Omental fat pad (tissue), 4 donors: ENCODE data around the gene DNASE1L2. TPM values are rescaled to one million over a fixed set of nuclear protein-coding genes. Genes with fewer than 3 reads are reported as not detected.

Experiments
- ATAC-seq: fragments of 150-250 bp; one replicate; pipeline ENCODE4 v1.9.1; 2016; ENCODE audit warnings: mild to moderate bottlenecking, moderate library complexity; ENCODE audit not compliant: low FRiP score
- DNase-seq: peaks from one replicate; pipeline ENCODE4 v3.0.0-alpha.2; 2019; ENCODE audit warnings: low spot score
- total RNA-seq, 4 donors: library from RNA; depleted of rRNA; stranded (reverse); fragments of >200 nt; gene quantifications; one replicate each; pipeline ENCODE4 v1.1.0, GENCODE V29; 2016
- TF ChIP-seq, protein P1 (sequence below), 3 donors: fragments of 450-650 bp; IDR thresholded peaks; one replicate each; pipeline ENCODE4 v1.5.1; 2016 to 2017; ENCODE audit warnings: antibody characterized with exemption in 3 of 3, mild to moderate bottlenecking in 3 of 3, moderate library complexity in 2 of 3

DNASE1L2 gene
- total RNA-seq, 4 donors from 2014 or later = 0.63 to 0.93 (median 0.84) TPM; not detected in 1

DNA sequence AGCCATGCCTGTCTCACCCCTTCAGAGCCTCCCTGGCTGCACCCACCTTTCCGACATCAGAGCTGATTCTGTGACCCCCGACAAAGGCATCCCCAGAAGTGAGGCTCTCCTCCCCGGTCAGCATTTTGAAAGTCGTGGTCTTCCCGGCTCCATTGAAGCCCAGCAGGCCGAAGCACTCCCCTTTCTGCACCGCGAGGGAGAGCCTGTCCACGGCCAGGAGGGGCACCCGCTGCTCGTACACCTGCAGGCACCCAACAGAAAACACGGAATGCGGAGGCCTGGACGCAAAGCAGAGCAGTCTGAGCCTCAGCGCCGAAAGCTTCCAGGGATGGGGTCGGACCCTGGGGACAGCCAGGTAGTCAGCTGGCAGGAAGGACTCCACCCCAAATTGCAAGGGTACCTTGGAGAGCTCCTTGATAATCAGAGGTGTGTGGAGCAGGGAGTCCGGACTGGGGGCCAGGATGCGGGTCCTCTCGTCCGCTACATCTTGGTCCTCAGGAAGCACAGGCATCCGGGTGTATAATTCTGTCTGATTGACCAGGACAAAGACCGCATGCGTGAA lies 44.8 kb downstream of the DNASE1L2 start:
- ATAC-seq (no peak), DNase-seq (no peak)
- TF ChIP-seq, protein P1, sequence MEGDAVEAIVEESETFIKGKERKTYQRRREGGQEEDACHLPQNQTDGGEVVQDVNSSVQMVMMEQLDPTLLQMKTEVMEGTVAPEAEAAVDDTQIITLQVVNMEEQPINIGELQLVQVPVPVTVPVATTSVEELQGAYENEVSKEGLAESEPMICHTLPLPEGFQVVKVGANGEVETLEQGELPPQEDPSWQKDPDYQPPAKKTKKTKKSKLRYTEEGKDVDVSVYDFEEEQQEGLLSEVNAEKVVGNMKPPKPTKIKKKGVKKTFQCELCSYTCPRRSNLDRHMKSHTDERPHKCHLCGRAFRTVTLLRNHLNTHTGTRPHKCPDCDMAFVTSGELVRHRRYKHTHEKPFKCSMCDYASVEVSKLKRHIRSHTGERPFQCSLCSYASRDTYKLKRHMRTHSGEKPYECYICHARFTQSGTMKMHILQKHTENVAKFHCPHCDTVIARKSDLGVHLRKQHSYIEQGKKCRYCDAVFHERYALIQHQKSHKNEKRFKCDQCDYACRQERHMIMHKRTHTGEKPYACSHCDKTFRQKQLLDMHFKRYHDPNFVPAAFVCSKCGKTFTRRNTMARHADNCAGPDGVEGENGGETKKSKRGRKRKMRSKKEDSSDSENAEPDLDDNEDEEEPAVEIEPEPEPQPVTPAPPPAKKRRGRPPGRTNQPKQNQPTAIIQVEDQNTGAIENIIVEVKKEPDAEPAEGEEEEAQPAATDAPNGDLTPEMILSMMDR (IDR thresholded peaks at IDR 0.05) = no peak

DNA sequence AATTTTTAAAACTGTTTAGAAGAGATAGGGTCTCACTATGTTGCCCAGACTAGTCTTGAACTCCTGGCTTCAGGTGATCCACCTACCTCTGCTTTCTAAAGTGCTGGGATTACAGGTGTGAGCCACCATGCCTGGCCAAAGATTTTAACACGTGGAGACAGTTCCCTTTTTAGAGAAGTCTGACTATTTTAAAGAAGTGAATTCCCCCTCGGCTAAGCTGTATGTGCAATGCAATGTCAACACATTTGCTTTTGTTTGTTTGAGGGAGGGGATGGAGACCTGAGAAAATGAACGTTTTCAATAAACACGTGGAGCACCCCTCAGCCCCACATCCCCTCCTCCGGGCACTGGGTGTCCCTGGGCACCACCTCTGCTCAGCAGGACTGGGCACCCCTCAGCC lies 46.0 kb downstream of the DNASE1L2 start:
- DNase-seq (no peak), ATAC-seq (no peak)
- TF ChIP-seq, protein P1 (IDR thresholded peaks at IDR 0.05) = no peak

DNA sequence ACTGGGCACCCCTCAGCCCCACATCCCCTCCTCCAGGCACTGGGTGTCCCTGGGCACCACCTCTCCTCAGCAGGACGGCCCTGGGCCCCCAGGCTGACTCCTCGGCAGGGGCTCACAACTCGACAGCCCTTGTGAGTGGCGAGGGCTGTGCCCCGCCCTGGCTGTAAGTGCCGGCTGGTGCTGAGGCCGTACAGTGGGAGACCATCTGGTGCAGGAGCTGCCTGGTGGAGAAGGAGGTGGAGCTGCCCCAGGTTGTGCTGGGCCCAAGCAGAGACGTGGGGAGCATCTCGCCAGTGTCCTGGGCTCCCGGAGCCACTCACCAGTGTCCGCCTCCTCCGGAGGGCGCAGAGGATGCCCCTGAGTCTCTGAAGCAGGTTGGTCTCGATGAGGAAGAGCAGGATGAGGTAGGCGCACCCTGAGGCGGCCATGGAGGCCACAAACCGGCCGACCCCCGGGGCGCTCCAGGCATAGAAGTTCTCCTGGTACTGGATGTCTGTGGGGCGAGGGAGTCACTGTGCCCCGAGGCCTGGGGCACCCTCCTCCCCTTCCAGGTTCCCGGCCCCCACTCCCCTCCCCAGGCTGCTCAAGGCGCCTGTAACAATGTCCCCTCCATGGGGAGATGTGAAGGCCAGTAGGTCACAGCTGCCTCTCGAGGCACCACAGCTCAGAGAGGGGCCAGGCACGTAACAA lies 46.8 kb downstream of the DNASE1L2 start:
- TF ChIP-seq, protein P1 (IDR thresholded peaks at IDR 0.05) = no peak
- no peak for ATAC-seq
- no peak for DNase-seq

DNA sequence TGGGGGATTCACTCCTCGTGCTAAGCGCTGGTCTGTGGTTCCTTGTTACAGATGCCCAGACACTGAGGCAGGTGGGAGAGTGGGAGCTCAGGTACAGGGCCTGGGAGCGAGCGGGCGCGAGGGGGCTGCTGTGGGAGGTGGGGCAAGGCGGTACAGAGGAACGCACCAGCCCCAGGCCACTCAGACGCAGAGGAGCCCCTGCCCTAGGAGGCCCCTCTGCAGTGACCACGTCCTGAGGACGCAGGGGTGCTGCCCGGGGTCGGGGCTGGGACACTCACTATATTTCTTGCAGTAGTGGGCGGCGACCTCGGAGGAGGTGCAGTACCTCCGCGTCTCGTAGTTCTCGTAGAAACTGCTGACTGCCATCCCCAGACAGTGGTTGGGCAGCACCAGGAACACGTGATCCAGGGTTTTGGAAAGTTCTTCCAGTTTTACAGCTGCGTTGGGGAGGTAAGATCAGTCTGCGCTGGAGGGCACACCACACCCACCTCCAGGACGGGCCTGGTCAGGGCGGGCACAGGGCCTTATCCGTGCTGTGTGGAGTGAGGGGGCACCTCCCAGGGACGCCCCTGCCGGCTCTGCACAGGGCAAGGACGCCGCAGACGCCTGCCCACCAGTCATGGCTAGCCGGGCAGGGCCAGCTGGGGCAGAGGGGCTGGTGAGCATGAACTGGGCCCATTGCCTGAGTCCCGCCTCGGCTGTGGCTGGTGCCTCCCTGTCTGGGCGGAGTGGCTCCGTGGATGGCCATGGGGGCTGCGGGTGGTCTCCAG lies 47.9 kb downstream of the DNASE1L2 start:
- ATAC-seq (no peak), DNase-seq (no peak)
- TF ChIP-seq, protein P1 (IDR thresholded peaks at IDR 0.05) = no peak

DNA sequence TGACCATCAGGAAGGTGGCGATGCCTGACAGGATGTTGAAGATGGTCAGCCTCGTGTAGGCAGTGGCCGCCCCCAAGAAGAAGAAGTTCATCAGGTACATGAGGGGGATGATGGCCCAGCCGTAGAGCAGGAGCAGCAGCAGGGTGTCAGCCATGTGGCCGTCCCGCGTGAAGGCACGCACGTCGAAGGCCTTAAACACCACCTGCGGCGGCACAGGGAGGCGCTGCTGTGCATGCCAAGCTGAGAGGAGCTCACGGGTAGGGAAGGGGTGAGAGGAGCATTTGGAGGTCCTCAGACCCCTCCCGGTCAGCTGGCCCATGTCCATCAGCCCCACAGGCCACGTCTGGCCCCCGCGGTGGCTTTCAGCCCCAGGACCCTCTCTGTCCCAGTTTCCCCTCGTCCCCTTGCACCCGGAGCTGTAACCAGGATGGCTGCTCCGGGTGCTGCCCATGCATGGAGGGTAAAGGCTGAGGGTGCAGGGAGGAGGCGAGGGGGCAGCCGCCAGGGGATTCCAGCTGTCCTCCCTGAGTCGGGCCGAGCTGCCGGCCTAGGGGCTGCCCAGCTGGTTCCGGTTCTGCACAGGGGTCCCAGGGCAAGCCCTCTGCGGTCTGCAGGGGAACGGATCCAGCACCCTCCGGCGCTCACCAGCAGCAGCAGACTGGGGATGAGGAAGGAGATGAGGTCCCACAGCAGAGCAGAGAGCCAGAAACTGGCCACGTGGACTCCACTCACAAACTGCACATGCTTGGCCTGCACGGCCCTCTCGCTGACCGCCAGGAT lies 48.7 kb downstream of the DNASE1L2 start:
- TF ChIP-seq, protein P1 (IDR thresholded peaks at IDR 0.05) = no peak
- ATAC-seq (no peak), DNase-seq (no peak)

DNA sequence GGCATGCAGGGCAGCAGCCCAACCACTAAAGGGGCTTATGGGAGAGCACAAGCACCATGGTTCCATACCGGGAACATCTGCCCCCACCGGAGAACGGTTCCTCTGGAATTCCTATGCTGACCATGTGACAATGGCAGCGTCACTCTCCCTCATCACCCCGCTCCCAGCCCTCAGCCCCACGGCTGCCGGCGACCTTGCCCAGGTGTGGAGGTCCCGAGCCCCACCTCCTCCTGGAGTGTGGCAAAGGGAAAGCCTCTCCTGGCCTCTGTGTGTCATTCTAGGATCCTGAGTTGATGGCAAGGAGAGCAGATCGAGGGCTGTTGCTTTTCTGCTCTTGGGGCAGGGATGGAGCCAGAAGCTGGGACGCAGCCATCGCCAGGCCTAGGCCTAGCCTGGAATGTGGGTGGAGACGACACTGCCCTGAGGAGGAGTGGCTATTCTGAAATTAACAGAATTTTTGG lies 49.5 kb downstream of the DNASE1L2 start:
- TF ChIP-seq, protein P1 (IDR thresholded peaks at IDR 0.05) = no peak
- DNase-seq (no peak), ATAC-seq (no peak)
